K562 (cell line): ENCODE measurements around the gene YIPF1. TPM values are rescaled to one million over a fixed set of nuclear protein-coding genes. Genes with fewer than 3 reads are reported as not detected.

Source experiments
- ATAC-seq: fragments of 200-7000 bp; cut with Tn5 transposase; 3 replicates; pipeline ENCODE4 v1.9.1; 2020; ENCODE audit warnings: moderate library complexity
- BruUV-seq: library from RNA; stranded (reverse); fragments of 400-500 nt; replicated peaks from 2 replicates; lab custom pipeline; 2021; lab: Mats Ljungman, UMichigan
- CTCF ChIA-PET: fragments of 300-600 bp; formaldehyde crosslinking; extraction: SDS; loops from one replicate; lab custom pipeline; 2021; ENCODE audit warnings: low intra/inter-chr PET ratio; lab: Yijun Ruan, JAX
- POLR2A ChIA-PET: fragments of 300-600, 350-650 bp; sonication (Branson Sonifier 250); formaldehyde crosslinking; extraction: SDS; loops from one replicate; lab custom pipeline; 2021; ENCODE audit warnings: antibody characterized with exemption, inconsistent platforms; lab: Yijun Ruan, JAX
- DNase-seq, 4 experiments: peaks; one replicate each; pipeline versions ENCODE4 v3.0.0 to v3.0.0-alpha.2; 2011 to 2018; ENCODE audit warnings: low spot score in 3 of 4, mixed read lengths in 3 of 4; ENCODE audit errors: extremely low read depth in 1 of 4
- FAIRE-seq: peaks from 2 replicates; lab custom pipeline; 2011; peaks lifted over from hg19 to GRCh38; lab: Jason Lieb, UNC
- H2AFZ ChIP-seq: 2 replicates; pipeline ENCODE4 v1.6.0; 2011; ENCODE audit warnings: low read depth, low read length, control low read depth, inconsistent platforms
- H3K27ac ChIP-seq: fragments of 200-600 bp; 3 replicates; pipeline ENCODE4 v1.8.0; 2011; ENCODE audit warnings: low read depth, mild to moderate bottlenecking, control low read depth, inconsistent platforms, low read length, moderate library complexity, mixed read lengths; ENCODE audit errors: extremely low read depth
- H3K27me3 ChIP-seq, 2 experiments: fragments of 300-600 bp in 1 of 2; 2 replicates in 1 of 2; 3 replicates in 1 of 2; pipeline versions ENCODE4 v1.6.0 to v1.8.0; 2011; ENCODE audit warnings: inconsistent platforms in 2 of 2, low read length in 2 of 2, mild to moderate bottlenecking in 1 of 2, mixed read lengths in 1 of 2, moderate library complexity in 1 of 2; ENCODE audit not compliant: control insufficient read depth in 2 of 2, insufficient read depth in 2 of 2
- H3K36me3 ChIP-seq: fragments of 300-600 bp; 3 replicates; pipeline ENCODE4 v1.8.0; 2011; ENCODE audit warnings: mild to moderate bottlenecking, low read length, inconsistent platforms; ENCODE audit not compliant: control insufficient read depth, insufficient read depth
- H3K4me1 ChIP-seq, 2 experiments: fragments of 200-600 bp in 1 of 2; replicated peaks in 1 of 2; 2 replicates in 1 of 2; 3 replicates in 1 of 2; pipeline versions ENCODE4 v1.5.1 to v1.8.0; 2011; ENCODE audit warnings: inconsistent platforms in 2 of 2, low read length in 2 of 2, mild to moderate bottlenecking in 1 of 2, mixed read lengths in 1 of 2, moderate library complexity in 1 of 2; ENCODE audit not compliant: control insufficient read depth in 2 of 2, insufficient read depth in 2 of 2
- H3K4me2 ChIP-seq: 2 replicates; pipeline ENCODE4 v1.6.1; 2011; ENCODE audit warnings: low read length, control low read depth, inconsistent platforms, mixed read lengths; ENCODE audit not compliant: insufficient read depth
- H3K4me3 ChIP-seq: fragments of 200-600 bp; sonication (generic), shearing (Covaris generic); 2 replicates; pipeline ENCODE4 v1.5.1; 2016; ENCODE audit warnings: control low read depth, inconsistent platforms
- H3K79me2 ChIP-seq: fragments of 200-600 bp; 3 replicates; pipeline ENCODE4 v1.8.0; 2011; ENCODE audit warnings: low read length, inconsistent platforms; ENCODE audit not compliant: control insufficient read depth, insufficient read depth
- H3K9ac ChIP-seq, 2 experiments: 2 replicates each; pipeline versions ENCODE4 v1.6.0 to v1.6.1; 2011; ENCODE audit warnings: low read depth in 2 of 2, low read length in 2 of 2, control low read depth in 1 of 2, inconsistent platforms in 1 of 2, mild to moderate bottlenecking in 1 of 2, mixed read lengths in 1 of 2; ENCODE audit not compliant: insufficient read depth in 1 of 2
- H3K9me1 ChIP-seq: one replicate; pipeline ENCODE4 v1.6.0; 2011; ENCODE audit warnings: inconsistent platforms, mild to moderate bottlenecking, low read length, moderate library complexity; ENCODE audit not compliant: control insufficient read depth, insufficient read depth
- H3K9me3 ChIP-seq: replicated peaks from 2 replicates; pipeline ENCODE4 v1.5.1; 2011; ENCODE audit warnings: low read depth, low read length, inconsistent platforms; ENCODE audit not compliant: control insufficient read depth, insufficient read depth
- H4K20me1 ChIP-seq: replicated peaks from 2 replicates; pipeline ENCODE4 v1.6.1; 2011; ENCODE audit warnings: low read length, inconsistent platforms, mixed read lengths; ENCODE audit not compliant: control insufficient read depth, insufficient read depth
- AFF1 ChIP-seq, 2 experiments: fragments of 450-650 bp; IDR thresholded peaks; 2 replicates each; pipeline ENCODE4 v1.6.1; 2018; ENCODE audit warnings: mild to moderate bottlenecking in 2 of 2, low read depth in 1 of 2; ENCODE audit not compliant: partially characterized antibody in 2 of 2
- E4F1 ChIP-seq: fragments of 250-450 bp; sonication (Bioruptor Pico); IDR thresholded peaks from 2 replicates; pipeline ENCODE4 v1.5.0; 2021; ENCODE audit warnings: mild to moderate bottlenecking, borderline replicate concordance
- KAT8 ChIP-seq: fragments of 450-650 bp; IDR thresholded peaks from 2 replicates; pipeline ENCODE4 v1.6.1; 2016; ENCODE audit warnings: low read depth, mild to moderate bottlenecking
- NELFE ChIP-seq: IDR thresholded peaks from 2 replicates; pipeline ENCODE4 v1.6.1; 2011; ENCODE audit warnings: mild to moderate bottlenecking; ENCODE audit not compliant: insufficient read depth, insufficient read length
- NFE2 ChIP-seq: IDR thresholded peaks from 2 replicates; pipeline ENCODE4 v1.6.1; 2014; ENCODE audit warnings: antibody characterized with exemption, low read depth
- RBM34 ChIP-seq: fragments of 200-400 bp; formaldehyde crosslinking; IDR thresholded peaks from 2 replicates; pipeline ENCODE4 v1.6.1; 2018; ENCODE audit warnings: low read length, borderline replicate concordance; ENCODE audit not compliant: insufficient read depth
- RNF219 ChIP-seq: fragments of 250-450 bp; sonication (Bioruptor Pico); IDR thresholded peaks from 2 replicates; pipeline ENCODE4 v1.5.0; 2022; ENCODE audit warnings: mild to moderate bottlenecking
- SETDB1 ChIP-seq: IDR thresholded peaks from one replicate; pipeline ENCODE4 v1.6.1; 2012; ENCODE audit warnings: low read length, control low read depth, inconsistent platforms
- USF1 ChIP-seq: sonication (generic); formaldehyde crosslinking; IDR thresholded peaks from 2 replicates; pipeline ENCODE4 v1.9.0; 2022; ENCODE audit warnings: mild to moderate bottlenecking, missing genetic modification reagents
- WGBS: fragments of 100-300 bp; shearing (Covaris generic); methylation state at CpG from one replicate; pipeline ENCODE4 v1.1.6; 2016; ENCODE audit warnings: low coverage, mixed read lengths; ENCODE audit not compliant: insufficient coverage; ENCODE audit errors: missing lambda C conversion rate; 5-methylcytosine and 5-hydroxymethylcytosine counted together
- in situ Hi-C: fragments of 300-500 bp; cut with MboI; formaldehyde crosslinking; loops from 4 replicates; pipeline ENCODE4 v1.15.0; 2018; ENCODE audit warnings: inconsistent platforms, mixed read lengths
- intact Hi-C: fragments of 100-400 bp; cut with micrococcal nuclease; formaldehyde crosslinking; loops from 2 replicates; pipeline ENCODE4 v1.14.2; 2022
- polyA plus RNA-seq, 8 experiments: library from polyadenylated mRNA; depleted of rRNA in 4 of 8; stranded (reverse) in 5 of 8; unstranded in 3 of 8; fragments of >200 nt; fragmentation: Nextera tagmentation in 2 of 8; fragmentation: Illumina TruSeq in 1 of 8; extraction: Ambion mirVana in 2 of 8; extraction: Trizol in 1 of 8; gene quantifications; 2 replicates each; pipeline versions ENCODE4 v1.2.1 to v1.2.3, GENCODE V29; 2011 to 2014; ENCODE audit warnings: inconsistent platforms in 1 of 8, missing spikeins in 1 of 8
- total RNA-seq, 7 experiments: library from RNA; depleted of rRNA in 6 of 7; stranded (reverse); fragments of >200 nt in 6 of 7; fragmentation: Illumina TruSeq in 2 of 7; extraction: Trizol in 2 of 7; gene quantifications; 2 replicates each; pipeline versions ENCODE4 v1.2.1 to v1.2.3, GENCODE V29; 2011 to 2021; ENCODE audit warnings: low replicate concordance in 1 of 7

Gene YIPF1
- total and polyA plus RNA-seq, 9 of the 15 experiments (the other 6 are each of a cell fraction or from before 2014, with no cell fraction given): 11.5 to 37.5 (median 19.2) TPM

GRCh38 chr1:53888681-53889080 is 916 bp downstream of the YIPF1 start:
- H3K9me3 ChIP-seq: no peaks in the 10 kb centered on the region
- H3K79me2 ChIP-seq: 0 out of 3 replicates have a peak, but pooled peaks cover 2% of the 10 kb centered on the region
- POLR2A ChIA-PET: no interaction called here
- intact Hi-C loops: no loop called here
- ATAC-seq (no peak), FAIRE-seq (no peak), DNase-seq (no peak)
- in situ Hi-C loops: no loop called here
- peaks cover 6% of the 10 kb centered on the region; the same call in 1 of the 3 replicates for H3K36me3 ChIP-seq
- H3K9ac ChIP-seq: no peak overlapping the region
- peaks cover 15 to 24% of the 10 kb centered on the region in 2 experiments; a peak in 4 of 5 replicates for H3K4me1 ChIP-seq
- 43% methylated on average over 2 of the region's 2 CpGs for WGBS
- H3K27me3 ChIP-seq: no peaks in the 10 kb centered on the region; a peak in 1 of 5 replicates
- CTCF ChIA-PET: no interaction called here
- no peaks in the 10 kb centered on the region for H3K9me1 ChIP-seq
- BruUV-seq: no TSS peak
- no peak overlapping the region for H3K4me3 ChIP-seq
- no peak overlapping the region for H2AFZ ChIP-seq
- TF ChIP-seq KAT8 (no peak), AFF1 (IDR thresholded peaks at IDR 0.05; ENCODE audit: low read depth in 1 of 2, partially characterized antibody in 2 of 2) (no peak), E4F1 (CRISPR knock-in tag) (no peak), USF1 (no peak), NELFE (no peak), RNF219 (no peak), SETDB1 (no peak), NFE2 (0 out of 2 replicates have a peak, but pooled peaks have one; percentile 5), RBM34 (no peak)
- TF ChIP-seq, all 486 proteins: peak for 1
- Histone ChIP-seq H3K4me2 (no peak overlapping the region), H3K27ac (no peak overlapping the region), H4K20me1 (no peaks in the 10 kb centered on the region)
